WTC11 (cell line): ENCODE measurements around the gene TXNRD2.

Source experiments
- CTCF ChIP-seq: fragments of 200-600 bp; IDR thresholded peaks from 2 replicates; pipeline ENCODE4 v1.8.0; 2022; ENCODE audit warnings: antibody characterized with exemption
- KAT7 ChIP-seq: sonication (generic); formaldehyde crosslinking; IDR thresholded peaks from 2 replicates; pipeline ENCODE4 v1.8.1; 2023; ENCODE audit warnings: missing genetic modification reagents, mild to moderate bottlenecking, borderline replicate concordance
- MAX ChIP-seq: sonication (generic); formaldehyde crosslinking; IDR thresholded peaks from 2 replicates; pipeline ENCODE4 v1.8.0; 2022; ENCODE audit warnings: mild to moderate bottlenecking, missing genetic modification reagents
- ZNF232 ChIP-seq: sonication (generic); formaldehyde crosslinking; IDR thresholded peaks from 2 replicates; pipeline ENCODE4 v1.8.0; 2022; ENCODE audit warnings: mild to moderate bottlenecking, missing genetic modification reagents
- ZNF263 ChIP-seq: sonication (generic); formaldehyde crosslinking; IDR thresholded peaks from 2 replicates; pipeline ENCODE4 v1.8.1; 2022; ENCODE audit warnings: low read depth, mild to moderate bottlenecking, moderate library complexity, missing genetic modification reagents
- TF ChIP-seq, protein P1 (sequence below): sonication (generic); formaldehyde crosslinking; IDR thresholded peaks from 2 replicates; pipeline ENCODE4 v1.8.1; 2022; ENCODE audit warnings: mild to moderate bottlenecking, moderate library complexity, missing genetic modification reagents

DNA sequence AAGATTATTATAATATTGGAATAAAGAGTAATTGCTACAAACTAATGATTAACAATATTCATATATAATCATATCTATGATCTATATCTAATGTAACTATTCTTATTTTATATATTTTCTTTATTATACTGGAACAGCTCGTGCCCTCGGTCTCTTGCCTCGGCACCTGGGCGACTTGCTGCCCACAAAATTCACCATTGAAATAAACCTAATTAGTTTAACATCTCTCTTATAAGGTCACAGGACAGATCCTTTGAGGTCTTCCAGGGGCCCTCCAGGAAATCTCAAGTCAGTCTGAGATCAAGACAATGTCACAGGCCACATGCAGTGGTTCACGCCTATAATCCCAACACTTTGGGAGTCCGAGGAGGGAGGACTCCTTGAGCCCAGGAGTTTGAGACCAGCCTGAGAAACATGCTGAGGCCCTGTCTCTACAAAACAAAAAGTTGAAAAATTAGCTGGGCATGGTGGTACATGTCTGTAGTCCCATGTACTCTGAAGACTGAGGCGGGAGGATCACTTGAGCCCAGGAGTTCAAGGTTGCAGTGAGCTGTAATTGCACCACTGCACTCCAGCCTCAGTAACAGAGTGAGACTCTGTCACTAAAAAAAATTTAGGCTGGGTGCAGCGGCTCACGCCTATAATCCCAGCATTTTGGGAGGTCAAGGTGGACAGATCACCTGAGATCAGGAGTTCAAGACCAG is 6.6 kb upstream of the TXNRD2 start:
- no peak for TF ChIP-seq CTCF
- no peak for TF ChIP-seq KAT7 (CRISPR knock-in tag)
- no peak for TF ChIP-seq MAX (CRISPR knock-in tag)
- no peak for TF ChIP-seq ZNF232 (CRISPR knock-in tag)
- TF ChIP-seq, protein P1, sequence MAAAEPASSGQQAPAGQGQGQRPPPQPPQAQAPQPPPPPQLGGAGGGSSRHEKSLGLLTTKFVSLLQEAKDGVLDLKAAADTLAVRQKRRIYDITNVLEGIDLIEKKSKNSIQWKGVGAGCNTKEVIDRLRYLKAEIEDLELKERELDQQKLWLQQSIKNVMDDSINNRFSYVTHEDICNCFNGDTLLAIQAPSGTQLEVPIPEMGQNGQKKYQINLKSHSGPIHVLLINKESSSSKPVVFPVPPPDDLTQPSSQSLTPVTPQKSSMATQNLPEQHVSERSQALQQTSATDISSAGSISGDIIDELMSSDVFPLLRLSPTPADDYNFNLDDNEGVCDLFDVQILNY = no peak
- no peak for TF ChIP-seq ZNF263 (CRISPR knock-in tag)
